H1 (cell line): ENCODE results near the gene FRRS1. TPM values are rescaled to one million over a fixed set of nuclear protein-coding genes. Genes with fewer than 3 reads are reported as not detected.

Source experiments
- ATF2 ChIP-seq: IDR thresholded peaks from 2 replicates; pipeline ENCODE4 v1.6.1; 2012; ENCODE audit warnings: low read length, inconsistent platforms
- MAFK ChIP-seq: IDR thresholded peaks from 2 replicates; pipeline ENCODE4 v1.6.1; 2012; ENCODE audit warnings: low read depth, mild to moderate bottlenecking, improper control_type of control experiment, low read length
- RNF2 ChIP-seq: fragments of 200-900, 300-1000 bp; sonication (generic); IDR thresholded peaks from 2 replicates; pipeline ENCODE4 v1.7.1; 2016; ENCODE audit warnings: borderline replicate concordance, low read depth, mild to moderate bottlenecking, antibody characterized with exemption, low read length; ENCODE audit not compliant: poor library complexity, severe bottlenecking; ENCODE audit errors: missing control alignments
- polyA plus RNA-seq, 7 experiments: library from polyadenylated mRNA; depleted of rRNA in 3 of 7; stranded (reverse) in 5 of 7; unstranded in 2 of 7; fragments of >200 nt in 5 of 7; fragments of 200-250 nt in 2 of 7; gene quantifications; 1 replicate in 5 of 7; 2 replicates in 1 of 7; 4 replicates in 1 of 7; pipeline versions ENCODE4 v1.2.1 to v1.2.3, GENCODE V29; 2011 to 2013; ENCODE audit warnings: missing spikeins in 2 of 7, mixed read lengths in 2 of 7
- total RNA-seq: library from RNA; stranded (reverse); fragmentation: NEBNext Ultra II Directional; extraction: Animal tissue kit (Norgen Biotek cat#: 25700); gene quantifications from 2 replicates; pipeline ENCODE4 v1.2.1, GENCODE V29; 2021

FRRS1 gene
- total and polyA plus RNA-seq, 2 of the 8 experiments (the other 6 are each of a cell fraction or from before 2014, with no cell fraction given) = 3.5 to 6.5 TPM

- TF ChIP-seq RNF2 (no peak), ATF2 (no peak), MAFK (no peak)
- TF ChIP-seq, all 59 proteins: peak for 0
These were observed 84.1 kb downstream of the FRRS1 start (continued) for GRCh38 chr1:99682291-99682751.
